Measurements from ENCODE around the gene MLEC.
A peak's percentile ranks its signal among the peaks of the same experiment; 100 is the strongest.
"Not testable (repeated sequence)": the region's sequence is repeated elsewhere in the genome, so short reads cannot be mapped to it uniquely, and the experiment has no call there.

MLEC gene

DNA sequence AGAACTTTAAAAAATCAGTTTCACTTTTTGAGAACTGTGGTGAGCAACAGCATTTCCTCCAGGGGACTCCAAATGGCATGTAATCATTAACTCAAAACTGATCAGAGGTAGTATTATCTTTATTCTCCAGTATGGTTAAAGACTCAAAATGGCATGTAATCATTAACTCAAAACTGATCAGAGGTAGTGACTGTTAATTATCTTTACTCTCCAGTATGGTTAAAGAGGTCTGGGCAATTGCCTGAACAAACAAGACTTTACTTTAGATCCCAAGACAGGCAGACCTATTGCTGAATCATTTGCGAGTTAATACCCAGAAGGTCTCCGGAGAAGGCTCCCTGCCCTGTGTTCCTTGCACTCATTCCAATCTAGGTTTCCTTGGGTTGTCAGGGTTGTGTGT lies 32.1 kb downstream of the MLEC start:
- no peak for DNase-seq (ENCODE audit: low read depth, low spot score)
- H3K27ac ChIP-seq = no peak overlapping the region

- DNase-seq (ENCODE audit: low read depth, low spot score) = no peak
- no peak overlapping the region for H3K27ac ChIP-seq
Measured at GRCh38 chr12:120719496-120720233, 32.7 kb downstream of the MLEC start.

GRCh38 chr12:120720234-120720986 lies 33.5 kb downstream of the MLEC start:
- DNase-seq (ENCODE audit: low read depth, low spot score) = peak; percentile 24
- no peak overlapping the region for H3K27ac ChIP-seq

GRCh38 chr12:120720987-120721801 lies 34.2 kb downstream of the MLEC start:
- H3K27ac ChIP-seq = no peak overlapping the region
- no peak for DNase-seq (ENCODE audit: low read depth, low spot score)

DNA sequence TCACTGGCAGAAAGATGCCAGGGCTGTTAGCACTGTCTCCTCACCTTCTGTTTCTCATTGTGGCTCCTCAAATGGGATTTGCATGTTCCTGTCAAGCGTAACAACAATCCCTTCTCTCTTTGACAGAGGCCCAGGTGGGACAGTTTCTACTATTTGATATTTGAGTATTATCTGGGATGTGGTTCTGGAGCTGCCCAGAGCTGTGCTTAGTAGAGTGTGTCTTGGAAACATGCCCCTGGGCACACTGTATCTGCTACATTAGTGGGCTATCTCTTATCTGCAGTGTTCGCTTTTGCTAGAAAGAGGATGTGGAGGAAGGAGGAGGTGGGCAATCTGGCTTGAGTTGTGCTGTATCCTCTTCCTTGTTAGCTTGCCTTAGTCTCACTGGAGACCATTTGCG lies 34.9 kb downstream of the MLEC start:
- no peak for DNase-seq (ENCODE audit: low read depth, low spot score)
- H3K27ac ChIP-seq = no peak overlapping the region

GRCh38 chr12:120722784-120723183 lies 35.8 kb downstream of the MLEC start:
- no peak overlapping the region for H3K27ac ChIP-seq
- no peak for DNase-seq (ENCODE audit: low read depth, low spot score)

DNA sequence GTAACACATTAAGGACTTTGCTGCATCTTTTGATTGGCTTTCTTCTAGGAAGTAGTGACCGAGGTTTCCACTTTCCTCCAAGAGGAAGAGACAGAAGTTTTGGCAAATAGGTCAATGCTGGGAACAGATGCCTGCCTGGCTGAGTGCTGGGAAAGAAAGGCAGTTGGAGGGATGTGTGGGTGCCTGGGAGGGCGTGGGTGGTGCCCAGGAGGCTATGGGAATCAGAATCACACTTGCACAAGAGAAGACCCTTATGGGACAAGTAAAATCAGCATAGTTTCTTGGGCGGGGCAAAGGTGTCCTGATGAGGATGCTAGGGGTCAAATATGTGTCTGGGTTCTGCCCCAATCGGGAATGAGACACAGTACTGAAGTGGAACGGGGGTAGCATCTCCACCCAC lies 37.8 kb downstream of the MLEC start:
- DNase-seq (ENCODE audit: low read depth, low spot score) = no peak
- no peak overlapping the region for H3K27ac ChIP-seq

- H3K27ac ChIP-seq = no peak overlapping the region
- no peak for DNase-seq (ENCODE audit: low read depth, low spot score)
Measured at GRCh38 chr12:120725151-120725658, 38.3 kb downstream of the MLEC start.

GRCh38 chr12:120725659-120726509 lies 38.9 kb downstream of the MLEC start, which contains the start of gene ACADS:
Gene ACADS, plus strand, starts transcription at chr12:120725826. Its CDS starts 60 bp downstream, at chr12:120725886.
- no peak within 1 kb of the TSS for H3K27ac ChIP-seq
- DNase-seq (ENCODE audit: low read depth, low spot score) = no peak

DNA sequence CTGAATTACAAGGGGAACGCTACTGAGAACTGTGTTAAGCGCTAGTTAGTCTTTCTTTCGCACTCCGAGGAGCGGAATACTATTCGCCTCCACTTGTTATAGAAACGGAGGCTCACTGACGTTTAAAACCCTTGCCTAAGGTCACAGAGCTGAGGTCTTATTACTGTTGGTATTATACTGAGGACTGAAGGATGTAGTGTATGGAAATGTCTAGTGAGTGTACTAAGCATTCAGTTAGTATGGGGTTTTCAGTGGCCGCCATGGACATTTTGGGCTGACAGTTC lies 39.5 kb downstream of the MLEC start:
- H3K27ac ChIP-seq = no peak overlapping the region
- DNase-seq (ENCODE audit: low read depth, low spot score) = no peak

DNA sequence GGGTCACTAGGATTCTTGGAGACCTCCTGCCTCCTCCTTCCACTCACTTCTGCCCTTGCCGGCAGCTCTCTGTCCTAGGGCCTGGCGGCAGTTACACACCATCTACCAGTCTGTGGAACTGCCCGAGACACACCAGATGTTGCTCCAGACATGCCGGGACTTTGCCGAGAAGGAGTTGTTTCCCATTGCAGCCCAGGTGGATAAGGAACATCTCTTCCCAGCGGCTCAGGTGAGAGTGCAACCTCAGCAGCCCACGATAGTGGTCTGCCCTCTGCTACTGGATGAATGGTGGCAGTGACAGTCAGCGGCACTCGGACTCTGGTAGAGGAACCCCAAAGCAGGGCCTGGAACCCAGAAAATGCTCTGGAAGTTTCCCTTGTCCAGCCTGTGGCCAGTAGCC lies 40.0 kb downstream of the MLEC start:
- DNase-seq (ENCODE audit: low read depth, low spot score) = no peak
- no peak overlapping the region for H3K27ac ChIP-seq

DNA sequence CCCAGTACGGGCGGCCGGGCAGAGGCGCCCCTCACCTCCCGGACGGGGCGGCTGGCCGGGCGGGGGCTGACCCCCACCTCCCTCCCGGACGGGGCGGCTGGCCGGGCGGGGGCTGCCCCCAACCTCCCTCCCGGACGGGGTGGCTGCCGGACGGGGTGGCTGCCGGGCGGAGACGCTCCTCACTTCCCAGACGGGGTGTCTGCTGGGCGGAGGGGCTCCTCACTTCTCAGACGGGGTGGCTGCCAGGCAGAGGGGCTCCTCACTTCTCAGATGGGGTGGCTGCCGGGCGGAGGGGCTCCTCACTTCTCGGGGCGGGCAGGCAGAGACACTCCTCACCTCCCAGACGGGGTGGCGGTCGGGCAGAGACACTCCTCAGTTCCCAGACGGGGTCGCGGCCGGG lies 45.2 kb downstream of the MLEC start:
- not testable (repeated sequence) for H3K27ac ChIP-seq; DNase-seq (ENCODE audit: low read depth, low spot score)

DNA sequence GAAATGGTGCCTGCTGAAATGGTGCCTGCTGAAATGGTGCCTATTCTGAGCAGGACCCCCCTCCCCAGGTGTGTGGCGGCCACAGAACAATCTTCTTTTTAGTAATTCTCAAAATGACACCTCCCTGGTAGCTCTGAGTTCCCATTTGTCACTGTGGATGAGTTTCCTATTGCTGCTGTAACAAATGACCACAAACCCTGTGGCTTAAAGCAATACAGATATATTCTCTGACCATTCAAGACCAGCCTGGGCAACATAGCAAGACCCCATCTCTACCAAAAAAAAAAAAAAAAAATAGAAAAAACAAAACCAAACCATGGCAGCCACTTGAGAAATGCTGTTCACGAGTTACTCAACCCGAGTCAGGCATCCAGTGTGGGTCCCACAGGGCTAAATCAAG lies 46.6 kb downstream of the MLEC start:
- H3K27ac ChIP-seq = no peak overlapping the region
- no peak for DNase-seq (ENCODE audit: low read depth, low spot score)

DNA sequence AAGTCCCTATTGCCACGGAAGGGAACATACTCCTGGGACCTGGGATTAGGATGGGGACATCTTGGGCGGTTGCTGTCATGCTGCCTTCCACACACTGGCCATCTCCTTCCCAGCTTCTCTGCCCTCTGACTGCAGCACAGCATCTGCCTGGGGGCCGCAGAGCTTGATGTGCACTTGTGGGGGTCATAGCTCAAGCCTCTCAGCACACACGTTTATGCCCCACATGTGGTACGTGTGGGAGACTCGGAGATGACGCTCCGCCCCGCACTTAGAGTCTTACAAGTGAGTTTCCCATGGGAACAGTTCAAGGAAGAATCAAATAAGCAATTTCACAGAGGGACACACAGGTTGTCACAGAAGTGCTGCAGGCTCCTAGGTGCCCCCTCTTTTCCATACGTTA lies 47.3 kb downstream of the MLEC start:
- DNase-seq (ENCODE audit: low read depth, low spot score) = no peak
- no peak overlapping the region for H3K27ac ChIP-seq

DNA sequence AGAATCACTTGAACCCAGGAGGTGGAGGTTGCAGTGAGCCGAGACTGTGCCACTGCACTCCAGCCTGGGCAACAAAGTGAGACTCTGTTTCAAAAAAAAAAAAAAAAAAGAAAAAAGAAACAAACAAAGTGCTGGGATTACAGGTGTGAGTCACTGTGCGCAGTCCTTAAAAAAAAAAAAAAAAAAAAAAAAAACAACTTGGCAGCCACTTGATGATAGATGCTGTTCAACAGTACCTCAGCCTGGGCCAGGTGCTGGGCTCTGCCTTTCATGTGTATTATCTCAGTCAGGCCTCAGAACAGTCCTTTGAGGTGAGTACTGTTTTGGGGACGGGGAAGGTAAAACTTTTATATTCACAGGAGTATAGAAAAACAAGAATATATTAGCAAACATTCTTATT lies 48.2 kb downstream of the MLEC start:
- DNase-seq (ENCODE audit: low read depth, low spot score) = no peak

DNA sequence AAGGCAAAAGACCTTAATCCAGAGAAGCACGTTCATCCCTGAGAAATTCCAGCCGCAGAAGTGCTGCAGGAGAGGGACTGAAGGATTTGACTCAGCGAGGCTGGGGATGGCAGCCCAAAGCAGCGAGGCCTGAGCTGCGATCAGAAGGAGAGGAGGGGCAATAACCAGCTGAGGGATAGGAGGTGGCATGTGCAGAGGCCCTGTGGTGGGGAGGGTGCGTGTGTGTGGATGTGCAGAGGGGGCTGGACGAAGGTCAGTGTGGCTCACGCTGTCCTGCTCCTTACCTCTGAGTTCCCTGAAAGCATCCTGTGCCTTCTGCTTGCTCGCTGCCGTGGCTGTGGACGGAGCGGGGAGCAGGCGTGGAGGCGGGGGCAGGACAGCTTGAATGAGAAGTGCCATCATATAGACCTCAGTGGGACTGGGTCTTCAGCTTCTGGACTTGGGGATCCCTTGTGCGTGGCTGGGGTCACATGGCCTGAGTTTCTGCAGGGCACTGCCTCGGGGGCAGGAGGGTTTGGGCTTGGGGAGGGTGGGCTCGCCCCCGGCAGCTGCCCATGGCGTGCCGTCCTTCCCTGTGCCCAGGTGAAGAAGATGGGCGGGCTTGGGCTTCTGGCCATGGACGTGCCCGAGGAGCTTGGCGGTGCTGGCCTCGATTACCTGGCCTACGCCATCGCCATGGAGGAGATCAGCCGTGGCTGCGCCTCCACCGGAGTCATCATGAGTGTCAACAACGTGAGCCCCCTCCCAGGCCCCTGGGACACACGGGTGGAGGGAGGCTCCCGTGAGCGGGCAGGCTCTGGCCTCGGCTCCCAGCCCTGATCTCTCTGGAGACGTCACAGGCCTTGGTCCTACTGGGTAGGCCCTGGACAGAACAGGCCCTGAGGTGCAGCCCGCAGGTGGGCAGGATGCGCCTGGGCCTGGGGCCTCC lies 49.7 kb downstream of the MLEC start:
- no peak overlapping the region for H3K27ac ChIP-seq
- no peak for DNase-seq (ENCODE audit: low read depth, low spot score)

More for the DNA sequence above, 48.2 kb downstream of the MLEC start:
- no peak overlapping the region for H3K27ac ChIP-seq

DNA sequence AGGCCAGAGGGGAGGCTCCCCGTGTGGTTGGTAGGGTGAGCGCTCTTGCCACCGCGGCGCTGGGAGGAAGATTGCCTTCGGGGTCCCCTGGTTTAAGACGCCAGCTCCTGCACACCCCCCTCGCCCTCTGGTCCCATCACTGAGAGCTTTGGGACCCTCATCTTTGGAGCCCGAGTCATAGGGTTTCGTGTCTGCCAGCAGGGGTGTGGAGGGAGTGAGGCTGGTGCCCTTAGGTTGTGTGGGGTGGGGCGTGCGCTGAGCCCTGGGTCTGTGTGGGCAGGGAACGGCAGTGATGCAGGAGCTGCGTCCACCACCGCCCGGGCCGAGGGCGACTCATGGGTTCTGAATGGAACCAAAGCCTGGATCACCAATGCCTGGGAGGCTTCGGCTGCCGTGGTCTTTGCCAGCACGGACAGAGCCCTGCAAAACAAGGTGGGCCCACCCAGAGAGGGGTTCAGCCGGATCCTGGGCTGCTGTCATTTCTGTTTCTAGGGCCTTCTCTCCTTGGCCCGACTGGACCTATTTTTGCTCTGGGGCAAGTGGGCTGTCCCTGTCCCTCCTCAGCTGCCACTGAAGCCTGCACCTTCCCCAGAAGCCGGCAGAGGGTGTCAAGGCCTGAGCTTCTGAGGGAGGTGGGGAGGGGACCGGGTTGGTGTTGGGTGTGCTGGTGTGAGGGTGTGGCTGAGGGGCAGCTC lies 50.8 kb downstream of the MLEC start:
- no peak overlapping the region for H3K27ac ChIP-seq
- no peak for DNase-seq (ENCODE audit: low read depth, low spot score)

DNA sequence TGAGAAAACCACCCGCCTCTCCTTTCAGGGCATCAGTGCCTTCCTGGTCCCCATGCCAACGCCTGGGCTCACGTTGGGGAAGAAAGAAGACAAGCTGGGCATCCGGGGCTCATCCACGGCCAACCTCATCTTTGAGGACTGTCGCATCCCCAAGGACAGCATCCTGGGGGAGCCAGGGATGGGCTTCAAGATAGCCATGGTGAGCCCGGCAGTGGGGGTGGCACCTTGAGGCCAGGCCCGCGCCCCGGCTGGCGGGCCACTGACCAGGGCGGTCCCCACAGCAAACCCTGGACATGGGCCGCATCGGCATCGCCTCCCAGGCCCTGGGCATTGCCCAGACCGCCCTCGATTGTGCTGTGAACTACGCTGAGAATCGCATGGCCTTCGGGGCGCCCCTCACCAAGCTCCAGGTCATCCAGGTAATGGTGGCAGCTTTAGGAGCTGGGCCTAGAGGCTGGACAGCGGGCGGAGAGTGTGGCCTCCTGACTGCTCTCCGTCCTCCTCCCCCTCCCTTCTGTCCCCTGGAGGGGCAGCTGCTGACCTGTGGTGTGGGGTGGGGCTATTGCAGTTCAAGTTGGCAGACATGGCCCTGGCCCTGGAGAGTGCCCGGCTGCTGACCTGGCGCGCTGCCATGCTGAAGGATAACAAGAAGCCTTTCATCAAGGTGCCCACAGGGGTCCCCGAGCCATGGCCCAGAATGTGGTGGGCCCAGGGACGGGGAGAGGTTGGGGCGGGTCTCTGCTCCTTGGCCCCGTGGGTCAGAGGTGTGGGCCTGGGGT lies 51.5 kb downstream of the MLEC start:
- no peak for DNase-seq (ENCODE audit: low read depth, low spot score)

More for the DNA sequence above, 51.5 kb downstream of the MLEC start:
- no peak overlapping the region for H3K27ac ChIP-seq

Data from epithelial cell of prostate (primary cell).